DOHH2 (cell line): ENCODE results near the gene TSTD1.

ENCODE experiments used
- H3F3A ChIP-seq: fragments of 200-600 bp; sonication (generic), shearing (Covaris generic); 2 replicates; pipeline ENCODE4 v1.6.0; 2016; ENCODE audit warnings: antibody characterized with exemption, mild to moderate bottlenecking; ENCODE audit not compliant: control insufficient read depth, insufficient read depth
- H3K27ac ChIP-seq: fragments of 200-600 bp; sonication (generic); 2 replicates; pipeline ENCODE4 v1.5.1; 2014; ENCODE audit warnings: low read depth, mild to moderate bottlenecking, low read length, moderate library complexity
- H3K27me3 ChIP-seq: fragments of 200-600 bp; sonication (generic); 2 replicates; pipeline ENCODE4 v1.6.1; 2014; ENCODE audit warnings: mild to moderate bottlenecking, low read length, mixed read lengths; ENCODE audit not compliant: control insufficient read depth
- H3K36me3 ChIP-seq: fragments of 200-600 bp; sonication (generic); 2 replicates; pipeline ENCODE4 v1.6.1; 2014; ENCODE audit warnings: mild to moderate bottlenecking, low read length, moderate library complexity, mixed read lengths; ENCODE audit not compliant: control insufficient read depth
- H3K4me1 ChIP-seq: fragments of 200-600 bp; sonication (generic); 2 replicates; pipeline ENCODE4 v1.6.1; 2014; ENCODE audit warnings: mild to moderate bottlenecking, low read length, mixed read lengths; ENCODE audit not compliant: control insufficient read depth
- H3K4me2 ChIP-seq: fragments of 200-600 bp; sonication (generic); 2 replicates; pipeline ENCODE4 v1.6.0; 2014; ENCODE audit warnings: mild to moderate bottlenecking, low read length, moderate library complexity
- H3K4me3 ChIP-seq: fragments of 200-600 bp; sonication (generic); 2 replicates; pipeline ENCODE4 v1.5.1; 2014; ENCODE audit warnings: mild to moderate bottlenecking, low read length, mixed read lengths
- H3K79me2 ChIP-seq: fragments of 200-600 bp; sonication (generic); 2 replicates; pipeline ENCODE4 v1.6.1; 2014; ENCODE audit warnings: mild to moderate bottlenecking, low read length, mixed read lengths; ENCODE audit not compliant: control insufficient read depth
- H3K9me2 ChIP-seq: fragments of 200-600 bp; sonication (generic); replicated peaks from 2 replicates; pipeline ENCODE4 v1.6.1; 2014; ENCODE audit warnings: mild to moderate bottlenecking, low read length, mixed read lengths; ENCODE audit not compliant: control insufficient read depth
- H3K9me3 ChIP-seq: fragments of 200-600 bp; sonication (generic); 2 replicates; pipeline ENCODE4 v1.6.1; 2014; ENCODE audit warnings: antibody characterized with exemption, low read length, mixed read lengths; ENCODE audit not compliant: control insufficient read depth, insufficient read depth
- H4K20me1 ChIP-seq: fragments of 200-600 bp; sonication (generic); 2 replicates; pipeline ENCODE4 v1.6.0; 2014; ENCODE audit warnings: low read depth, mild to moderate bottlenecking, antibody characterized with exemption, low read length, moderate library complexity; ENCODE audit not compliant: control insufficient read depth, insufficient read depth
- EZH2phosphoT487 ChIP-seq: fragments of 200-600 bp; sonication (generic); IDR thresholded peaks from 2 replicates; pipeline ENCODE4 v1.6.1; 2017; ENCODE audit warnings: borderline replicate concordance, mild to moderate bottlenecking, antibody characterized with exemption, low read length, moderate library complexity, mixed read lengths
- TF ChIP-seq, protein P1 (sequence below): fragments of 200-600 bp; sonication (generic); IDR thresholded peaks from one replicate; pipeline ENCODE4 v1.5.1; 2014; ENCODE audit warnings: antibody characterized with exemption, mild to moderate bottlenecking, low read depth, low read length; ENCODE audit not compliant: poor library complexity, severe bottlenecking

TSTD1 gene

DNA sequence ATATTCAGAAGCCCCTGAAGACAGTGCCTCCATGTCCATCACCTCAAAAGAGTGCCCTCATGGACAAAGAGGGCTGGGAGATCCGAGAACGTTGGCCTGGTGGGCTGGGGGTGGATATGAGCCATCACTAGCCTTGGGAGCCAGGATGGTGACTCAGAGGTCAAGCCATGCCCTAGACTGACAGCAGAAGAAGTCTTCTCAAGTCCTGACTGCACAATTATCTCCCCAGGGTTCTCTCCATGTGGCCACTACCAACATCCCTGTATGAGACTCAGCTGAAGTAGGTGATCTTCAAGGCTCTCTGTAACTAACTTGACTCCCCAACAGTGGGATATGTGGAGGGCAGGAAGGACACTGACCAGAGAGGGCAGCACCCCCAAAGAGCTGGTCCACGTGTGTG, 14.1 kb upstream of the TSTD1 start:
- Histone ChIP-seq H3K27ac (no peak overlapping the region), H3K4me1 (peaks cover 12% of the 10 kb centered on the region), H3K9me2 (no peaks in the 10 kb centered on the region), H3K4me2 (no peak overlapping the region), H4K20me1 (no peaks in the 10 kb centered on the region), H3K36me3 (peaks cover 91% of the 10 kb centered on the region), H3K4me3 (no peak overlapping the region), H3K27me3 (no peaks in the 10 kb centered on the region), H3K79me2 (peaks cover 10% of the 10 kb centered on the region), H3F3A (no peaks in the 10 kb centered on the region), H3K9me3 (no peaks in the 10 kb centered on the region)
- no peak for TF ChIP-seq EZH2phosphoT487
- TF ChIP-seq, protein P1, sequence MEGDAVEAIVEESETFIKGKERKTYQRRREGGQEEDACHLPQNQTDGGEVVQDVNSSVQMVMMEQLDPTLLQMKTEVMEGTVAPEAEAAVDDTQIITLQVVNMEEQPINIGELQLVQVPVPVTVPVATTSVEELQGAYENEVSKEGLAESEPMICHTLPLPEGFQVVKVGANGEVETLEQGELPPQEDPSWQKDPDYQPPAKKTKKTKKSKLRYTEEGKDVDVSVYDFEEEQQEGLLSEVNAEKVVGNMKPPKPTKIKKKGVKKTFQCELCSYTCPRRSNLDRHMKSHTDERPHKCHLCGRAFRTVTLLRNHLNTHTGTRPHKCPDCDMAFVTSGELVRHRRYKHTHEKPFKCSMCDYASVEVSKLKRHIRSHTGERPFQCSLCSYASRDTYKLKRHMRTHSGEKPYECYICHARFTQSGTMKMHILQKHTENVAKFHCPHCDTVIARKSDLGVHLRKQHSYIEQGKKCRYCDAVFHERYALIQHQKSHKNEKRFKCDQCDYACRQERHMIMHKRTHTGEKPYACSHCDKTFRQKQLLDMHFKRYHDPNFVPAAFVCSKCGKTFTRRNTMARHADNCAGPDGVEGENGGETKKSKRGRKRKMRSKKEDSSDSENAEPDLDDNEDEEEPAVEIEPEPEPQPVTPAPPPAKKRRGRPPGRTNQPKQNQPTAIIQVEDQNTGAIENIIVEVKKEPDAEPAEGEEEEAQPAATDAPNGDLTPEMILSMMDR, result no peak

DNA sequence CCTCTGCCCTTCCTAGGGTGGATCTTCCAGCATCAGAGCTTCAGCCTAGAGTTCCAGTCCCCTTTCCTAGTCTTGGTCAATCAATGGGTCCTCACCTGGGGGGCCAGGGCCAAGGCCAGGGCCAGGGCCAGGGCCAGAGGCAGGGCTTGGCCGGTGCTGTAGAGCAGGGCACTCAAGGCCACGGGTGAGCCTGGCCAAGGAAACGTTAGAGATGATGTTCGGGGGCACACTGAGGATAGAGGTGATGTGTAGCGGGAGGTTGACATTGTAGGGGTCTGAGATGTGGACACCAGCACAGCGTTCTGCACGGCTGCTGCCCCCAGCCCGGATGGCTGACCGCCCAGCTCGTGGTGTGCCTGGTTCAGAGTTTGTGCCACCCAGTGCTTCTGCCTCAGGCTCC, 12.5 kb upstream of the TSTD1 start:
- TF ChIP-seq EZH2phosphoT487, result no peak
- TF ChIP-seq, protein P1, result no peak
- Histone ChIP-seq H3K9me3 (no peaks in the 10 kb centered on the region), H3K4me2 (no peak overlapping the region), H3K79me2 (peaks cover 3% of the 10 kb centered on the region), H3K27ac (no peak overlapping the region), H3K9me2 (no peaks in the 10 kb centered on the region), H4K20me1 (no peaks in the 10 kb centered on the region), H3K27me3 (no peaks in the 10 kb centered on the region), H3K36me3 (peaks cover 91% of the 10 kb centered on the region), H3K4me1 (peaks cover 29% of the 10 kb centered on the region), H3K4me3 (no peak overlapping the region), H3F3A (peaks cover 14% of the 10 kb centered on the region)

DNA sequence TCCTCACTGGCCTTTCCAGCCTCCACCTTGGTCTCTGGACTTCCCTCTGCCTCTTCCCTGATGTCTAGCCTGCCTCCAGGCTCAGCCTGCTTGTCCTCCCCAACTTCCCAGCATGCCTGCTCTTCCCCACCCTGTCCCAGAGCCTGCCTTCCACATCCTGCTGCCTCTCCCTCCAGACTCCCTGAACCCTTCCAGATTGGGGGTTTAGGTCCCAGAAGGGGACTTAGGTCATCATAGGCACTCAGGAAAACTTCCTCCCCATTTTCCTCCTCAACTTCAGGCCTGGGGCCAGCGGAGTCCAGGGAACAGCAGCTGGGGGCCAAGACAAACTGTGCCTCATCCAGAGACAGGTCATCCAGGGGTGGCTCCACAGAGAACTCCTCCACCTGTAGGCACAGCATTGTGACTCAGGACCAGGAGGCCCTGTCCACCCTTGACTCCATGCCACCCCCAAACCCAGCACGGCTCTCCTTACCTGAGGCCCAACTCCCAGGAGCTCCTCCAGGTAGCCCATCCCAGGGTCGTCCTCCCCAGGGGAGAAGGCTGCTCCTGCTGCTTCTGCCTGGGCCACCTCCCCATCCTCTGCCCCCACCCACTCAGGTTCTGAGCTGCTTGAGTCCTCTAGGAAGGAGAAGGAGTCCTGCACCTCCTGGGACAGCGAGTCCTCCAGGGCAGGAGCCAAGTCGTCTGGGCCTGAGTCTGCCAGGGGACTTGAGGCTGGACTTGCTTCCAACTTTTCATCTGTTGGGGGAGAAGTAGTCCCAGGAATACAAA, 10.4 kb upstream of the TSTD1 start:
- Histone ChIP-seq H3K4me1 (peaks cover 36% of the 10 kb centered on the region), H3K36me3 (peaks cover 91% of the 10 kb centered on the region), H3K9me2 (no peaks in the 10 kb centered on the region), H3K9me3 (no peaks in the 10 kb centered on the region), H3K79me2 (peaks cover 16% of the 10 kb centered on the region), H3K4me3 (no peak overlapping the region), H3K4me2 (no peak overlapping the region), H3F3A (peaks cover 21% of the 10 kb centered on the region), H4K20me1 (peaks cover 4% of the 10 kb centered on the region; the same call in 1 of the 2 replicates), H3K27me3 (no peaks in the 10 kb centered on the region), H3K27ac (peak overlapping the region; percentile 7; the same call in 1 of the 2 replicates)
- TF ChIP-seq, protein P1, result no peak
- no peak for TF ChIP-seq EZH2phosphoT487
